Vagina (tissue), 2 donors: Measurements from ENCODE around the gene MTIF2.

ENCODE experiments used
- POLR2A ChIP-seq, 2 donors: fragments of 450-650 bp; IDR thresholded peaks; one replicate each; pipeline ENCODE4 v1.6.1; 2017; ENCODE audit warnings: antibody characterized with exemption in 2 of 2, mild to moderate bottlenecking in 2 of 2, moderate library complexity in 2 of 2
- POLR2AphosphoS5 ChIP-seq, 2 donors: sonication (generic); formaldehyde crosslinking; IDR thresholded peaks; one replicate each; pipeline ENCODE4 v1.9.0; 2017; ENCODE audit warnings: antibody characterized with exemption in 2 of 2, mild to moderate bottlenecking in 2 of 2, low read depth in 1 of 2; ENCODE audit not compliant: insufficient read depth in 1 of 2
- TF ChIP-seq, protein P1 (sequence below), 3 experiments: fragments of 450-650 bp in 2 of 3; fragments of 200-600 bp in 1 of 3; sonication (generic) in 1 of 3; IDR thresholded peaks; one replicate each; pipeline ENCODE4 v1.5.1; 2017 to 2019; ENCODE audit warnings: antibody characterized with exemption in 3 of 3, mild to moderate bottlenecking in 2 of 3, moderate library complexity in 2 of 3

DNA sequence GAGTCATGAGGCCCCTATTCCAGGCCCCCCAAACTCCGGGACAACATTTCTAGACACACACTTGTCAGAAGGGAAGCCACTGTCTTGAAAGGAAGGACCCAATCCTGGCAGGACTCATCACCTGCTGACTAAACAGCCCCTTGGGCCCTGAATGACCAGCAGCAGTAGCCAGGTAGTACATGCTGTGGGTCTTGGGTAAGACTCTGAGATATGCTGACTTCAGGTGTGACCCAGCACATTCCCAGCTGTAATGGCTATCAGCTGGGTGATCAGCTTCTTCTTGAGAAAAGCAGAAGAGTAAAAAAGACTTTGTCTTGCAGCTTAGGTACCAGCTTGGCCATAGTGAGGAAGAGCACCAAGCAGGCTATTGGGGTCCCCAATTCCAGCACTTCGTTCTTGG lies 72.5 kb downstream of the MTIF2 start:
- TF ChIP-seq, protein P1, sequence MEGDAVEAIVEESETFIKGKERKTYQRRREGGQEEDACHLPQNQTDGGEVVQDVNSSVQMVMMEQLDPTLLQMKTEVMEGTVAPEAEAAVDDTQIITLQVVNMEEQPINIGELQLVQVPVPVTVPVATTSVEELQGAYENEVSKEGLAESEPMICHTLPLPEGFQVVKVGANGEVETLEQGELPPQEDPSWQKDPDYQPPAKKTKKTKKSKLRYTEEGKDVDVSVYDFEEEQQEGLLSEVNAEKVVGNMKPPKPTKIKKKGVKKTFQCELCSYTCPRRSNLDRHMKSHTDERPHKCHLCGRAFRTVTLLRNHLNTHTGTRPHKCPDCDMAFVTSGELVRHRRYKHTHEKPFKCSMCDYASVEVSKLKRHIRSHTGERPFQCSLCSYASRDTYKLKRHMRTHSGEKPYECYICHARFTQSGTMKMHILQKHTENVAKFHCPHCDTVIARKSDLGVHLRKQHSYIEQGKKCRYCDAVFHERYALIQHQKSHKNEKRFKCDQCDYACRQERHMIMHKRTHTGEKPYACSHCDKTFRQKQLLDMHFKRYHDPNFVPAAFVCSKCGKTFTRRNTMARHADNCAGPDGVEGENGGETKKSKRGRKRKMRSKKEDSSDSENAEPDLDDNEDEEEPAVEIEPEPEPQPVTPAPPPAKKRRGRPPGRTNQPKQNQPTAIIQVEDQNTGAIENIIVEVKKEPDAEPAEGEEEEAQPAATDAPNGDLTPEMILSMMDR (IDR thresholded peaks at IDR 0.05), result no peak
- no peak for TF ChIP-seq POLR2A (IDR thresholded peaks at IDR 0.05)
- TF ChIP-seq POLR2AphosphoS5 (IDR thresholded peaks at IDR 0.05; ENCODE audit: insufficient read depth in 1 of 2, low read depth in 1 of 2), result no peak
